Neural cell (in vitro differentiated cells): ENCODE data around the gene ATP13A3. TPM values are rescaled to one million over a fixed set of nuclear protein-coding genes. Genes with fewer than 3 reads are reported as not detected.

Experiments used
- H2AFZ ChIP-seq: fragments of 200-600, 300-800 bp; sonication (generic), shearing (Covaris generic); 2 replicates; pipeline ENCODE4 v1.6.0; 2014; ENCODE audit warnings: low read depth, mild to moderate bottlenecking, antibody characterized with exemption, low read length, moderate library complexity
- H3F3A ChIP-seq: fragments of 200-600 bp; shearing (Covaris generic); 2 replicates; pipeline ENCODE4 v1.6.1; 2016; ENCODE audit warnings: mild to moderate bottlenecking, moderate library complexity, mixed read lengths, antibody characterized with exemption, low read length; ENCODE audit not compliant: insufficient read depth, poor library complexity, severe bottlenecking
- H3K27ac ChIP-seq: fragments of 200-600, 300-800 bp; sonication (generic), shearing (Covaris generic); 2 replicates; pipeline ENCODE4 v1.5.1; 2014; ENCODE audit warnings: mild to moderate bottlenecking, low read length, moderate library complexity
- H3K27me3 ChIP-seq: fragments of 300-800, 200-600 bp; sonication (generic), shearing (Covaris generic); 2 replicates; pipeline ENCODE4 v1.6.0; 2014; ENCODE audit warnings: mild to moderate bottlenecking, low read depth, low read length, moderate library complexity; ENCODE audit not compliant: insufficient read depth
- H3K36me3 ChIP-seq: fragments of 300-800, 200-600 bp; sonication (generic), shearing (Covaris generic); 2 replicates; pipeline ENCODE4 v1.5.1; 2014; ENCODE audit warnings: mild to moderate bottlenecking, antibody characterized with exemption, low read length, moderate library complexity; ENCODE audit not compliant: insufficient read depth
- H3K4me2 ChIP-seq: fragments of 300-800, 200-600 bp; sonication (generic), shearing (Covaris generic); 2 replicates; pipeline ENCODE4 v1.6.0; 2014; ENCODE audit warnings: mild to moderate bottlenecking, low read length
- H3K4me3 ChIP-seq: fragments of 300-800, 200-600 bp; sonication (generic), shearing (Covaris generic); 2 replicates; pipeline ENCODE4 v1.5.1; 2014; ENCODE audit warnings: mild to moderate bottlenecking, low read length, moderate library complexity
- H3K79me2 ChIP-seq: fragments of 200-600 bp; shearing (Covaris generic); replicated peaks from 2 replicates; pipeline ENCODE4 v1.6.0; 2014; ENCODE audit warnings: mild to moderate bottlenecking, low read length, moderate library complexity; ENCODE audit not compliant: insufficient read depth
- H3K9ac ChIP-seq: fragments of 300-800, 200-600 bp; sonication (generic), shearing (Covaris generic); 2 replicates; pipeline ENCODE4 v1.6.1; 2016; ENCODE audit warnings: mild to moderate bottlenecking, low read length, mixed read lengths
- H3K9me2 ChIP-seq: fragments of 200-600 bp; shearing (Covaris generic); 2 replicates; pipeline ENCODE4 v1.6.1; 2016; ENCODE audit warnings: mild to moderate bottlenecking, low read length, mixed read lengths; ENCODE audit not compliant: insufficient read depth
- H3K9me3 ChIP-seq: fragments of 200-600, 300-800 bp; sonication (generic), shearing (Covaris generic); 2 replicates; pipeline ENCODE4 v1.6.1; 2016; ENCODE audit warnings: mild to moderate bottlenecking, mixed run types, low read length, moderate library complexity, mixed read lengths
- H4K20me1 ChIP-seq: fragments of 200-600 bp; shearing (Covaris generic); 2 replicates; pipeline ENCODE4 v1.6.1; 2016; ENCODE audit warnings: mild to moderate bottlenecking, mixed run types; ENCODE audit not compliant: insufficient read depth
- EP300 ChIP-seq: fragments of 450-650 bp; conservative IDR thresholded peaks from 2 replicates; pipeline ENCODE4 v1.6.1; 2014; ENCODE audit warnings: antibody characterized with exemption, mild to moderate bottlenecking, moderate library complexity; ENCODE audit not compliant: poor library complexity, severe bottlenecking
- EZH2 ChIP-seq: fragments of 200-600, 300-800 bp; shearing (Covaris generic), sonication (generic); IDR thresholded peaks from 2 replicates; pipeline ENCODE4 v1.6.1; 2014; ENCODE audit warnings: antibody characterized with exemption, low read length, borderline replicate concordance, mild to moderate bottlenecking; ENCODE audit not compliant: insufficient read depth, poor library complexity, severe bottlenecking
- MXI1 ChIP-seq: fragments of 450-650 bp; conservative IDR thresholded peaks from 2 replicates; pipeline ENCODE4 v1.6.1; 2014; ENCODE audit warnings: antibody characterized with exemption, mild to moderate bottlenecking; ENCODE audit not compliant: poor library complexity, severe bottlenecking
- POLR2AphosphoS5 ChIP-seq: IDR thresholded peaks from 2 replicates; pipeline ENCODE4 v1.6.1; 2012
- RAD21 ChIP-seq: fragments of 450-650 bp; conservative IDR thresholded peaks from 2 replicates; pipeline ENCODE4 v1.6.1; 2014; ENCODE audit warnings: antibody characterized with exemption, mild to moderate bottlenecking, moderate library complexity
- SMC3 ChIP-seq: fragments of 450-650 bp; conservative IDR thresholded peaks from 2 replicates; pipeline ENCODE4 v1.6.1; 2014; ENCODE audit warnings: antibody characterized with exemption, mild to moderate bottlenecking, moderate library complexity; ENCODE audit not compliant: poor library complexity
- TAF1 ChIP-seq: IDR thresholded peaks from 2 replicates; pipeline ENCODE4 v1.6.1; 2012; ENCODE audit warnings: low read depth
- polyA plus RNA-seq: library from polyadenylated mRNA; depleted of rRNA; stranded (reverse); fragments of >200 nt; gene quantifications from 2 replicates; pipeline ENCODE4 v1.2.3, GENCODE V29; 2014
- TF ChIP-seq, protein P1 (sequence below): IDR thresholded peaks from 2 replicates; pipeline ENCODE4 v1.6.1; 2012; ENCODE audit warnings: borderline replicate concordance
- TF ChIP-seq, protein P2 (sequence below): fragments of 450-650 bp; IDR thresholded peaks from 2 replicates; pipeline ENCODE4 v1.5.1; 2014; ENCODE audit warnings: antibody characterized with exemption, mild to moderate bottlenecking, moderate library complexity; ENCODE audit not compliant: poor library complexity, severe bottlenecking

Gene ATP13A3
- polyA plus RNA-seq, 1 donor from 2014 or later = 64.7 TPM

DNA sequence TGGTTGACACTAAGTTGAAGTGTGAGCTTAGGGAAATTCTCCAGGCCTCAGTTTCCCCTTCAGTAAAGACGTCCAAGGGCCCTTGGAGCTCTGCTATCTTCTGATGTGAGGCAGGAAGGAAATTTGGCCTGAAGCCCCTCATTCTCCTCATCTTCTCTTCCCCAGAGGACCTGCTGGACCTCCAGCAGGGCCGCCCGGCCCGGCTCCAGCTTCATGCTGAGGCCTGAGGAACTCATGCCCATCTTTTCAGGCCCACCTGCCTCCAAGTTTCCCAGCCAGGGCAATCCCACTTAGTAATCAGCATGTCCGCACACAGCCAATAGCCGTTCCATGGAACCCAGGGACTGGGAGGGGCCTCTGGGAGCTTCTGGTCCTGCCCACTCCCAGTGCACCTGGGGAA, 121.3 kb downstream of the ATP13A3 start:
- H3K36me3 ChIP-seq = no peaks in the 10 kb centered on the region
- H3K9ac ChIP-seq = no peak overlapping the region
- no peaks in the 10 kb centered on the region for H4K20me1 ChIP-seq
- H3K9me2 ChIP-seq = no peaks in the 10 kb centered on the region
- H3K9me3 ChIP-seq = no peaks in the 10 kb centered on the region
- no peaks in the 10 kb centered on the region for H3K27me3 ChIP-seq
- no peak overlapping the region for H2AFZ ChIP-seq
- H3K4me2 ChIP-seq = no peak overlapping the region
- no peak overlapping the region for H3K4me3 ChIP-seq
- H3K79me2 ChIP-seq = no peaks in the 10 kb centered on the region
- TF ChIP-seq, protein P1, sequence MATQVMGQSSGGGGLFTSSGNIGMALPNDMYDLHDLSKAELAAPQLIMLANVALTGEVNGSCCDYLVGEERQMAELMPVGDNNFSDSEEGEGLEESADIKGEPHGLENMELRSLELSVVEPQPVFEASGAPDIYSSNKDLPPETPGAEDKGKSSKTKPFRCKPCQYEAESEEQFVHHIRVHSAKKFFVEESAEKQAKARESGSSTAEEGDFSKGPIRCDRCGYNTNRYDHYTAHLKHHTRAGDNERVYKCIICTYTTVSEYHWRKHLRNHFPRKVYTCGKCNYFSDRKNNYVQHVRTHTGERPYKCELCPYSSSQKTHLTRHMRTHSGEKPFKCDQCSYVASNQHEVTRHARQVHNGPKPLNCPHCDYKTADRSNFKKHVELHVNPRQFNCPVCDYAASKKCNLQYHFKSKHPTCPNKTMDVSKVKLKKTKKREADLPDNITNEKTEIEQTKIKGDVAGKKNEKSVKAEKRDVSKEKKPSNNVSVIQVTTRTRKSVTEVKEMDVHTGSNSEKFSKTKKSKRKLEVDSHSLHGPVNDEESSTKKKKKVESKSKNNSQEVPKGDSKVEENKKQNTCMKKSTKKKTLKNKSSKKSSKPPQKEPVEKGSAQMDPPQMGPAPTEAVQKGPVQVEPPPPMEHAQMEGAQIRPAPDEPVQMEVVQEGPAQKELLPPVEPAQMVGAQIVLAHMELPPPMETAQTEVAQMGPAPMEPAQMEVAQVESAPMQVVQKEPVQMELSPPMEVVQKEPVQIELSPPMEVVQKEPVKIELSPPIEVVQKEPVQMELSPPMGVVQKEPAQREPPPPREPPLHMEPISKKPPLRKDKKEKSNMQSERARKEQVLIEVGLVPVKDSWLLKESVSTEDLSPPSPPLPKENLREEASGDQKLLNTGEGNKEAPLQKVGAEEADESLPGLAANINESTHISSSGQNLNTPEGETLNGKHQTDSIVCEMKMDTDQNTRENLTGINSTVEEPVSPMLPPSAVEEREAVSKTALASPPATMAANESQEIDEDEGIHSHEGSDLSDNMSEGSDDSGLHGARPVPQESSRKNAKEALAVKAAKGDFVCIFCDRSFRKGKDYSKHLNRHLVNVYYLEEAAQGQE = no peak
- TF ChIP-seq EP300 (no peak), MXI1 (no peak), SMC3 (no peak), RAD21 (no peak), TAF1 (no peak), POLR2AphosphoS5 (no peak), EZH2 (no peak)
- TF ChIP-seq, protein P2, sequence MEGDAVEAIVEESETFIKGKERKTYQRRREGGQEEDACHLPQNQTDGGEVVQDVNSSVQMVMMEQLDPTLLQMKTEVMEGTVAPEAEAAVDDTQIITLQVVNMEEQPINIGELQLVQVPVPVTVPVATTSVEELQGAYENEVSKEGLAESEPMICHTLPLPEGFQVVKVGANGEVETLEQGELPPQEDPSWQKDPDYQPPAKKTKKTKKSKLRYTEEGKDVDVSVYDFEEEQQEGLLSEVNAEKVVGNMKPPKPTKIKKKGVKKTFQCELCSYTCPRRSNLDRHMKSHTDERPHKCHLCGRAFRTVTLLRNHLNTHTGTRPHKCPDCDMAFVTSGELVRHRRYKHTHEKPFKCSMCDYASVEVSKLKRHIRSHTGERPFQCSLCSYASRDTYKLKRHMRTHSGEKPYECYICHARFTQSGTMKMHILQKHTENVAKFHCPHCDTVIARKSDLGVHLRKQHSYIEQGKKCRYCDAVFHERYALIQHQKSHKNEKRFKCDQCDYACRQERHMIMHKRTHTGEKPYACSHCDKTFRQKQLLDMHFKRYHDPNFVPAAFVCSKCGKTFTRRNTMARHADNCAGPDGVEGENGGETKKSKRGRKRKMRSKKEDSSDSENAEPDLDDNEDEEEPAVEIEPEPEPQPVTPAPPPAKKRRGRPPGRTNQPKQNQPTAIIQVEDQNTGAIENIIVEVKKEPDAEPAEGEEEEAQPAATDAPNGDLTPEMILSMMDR = no peak
- H3K27ac ChIP-seq = no peak overlapping the region
- no peaks in the 10 kb centered on the region for H3F3A ChIP-seq

DNA sequence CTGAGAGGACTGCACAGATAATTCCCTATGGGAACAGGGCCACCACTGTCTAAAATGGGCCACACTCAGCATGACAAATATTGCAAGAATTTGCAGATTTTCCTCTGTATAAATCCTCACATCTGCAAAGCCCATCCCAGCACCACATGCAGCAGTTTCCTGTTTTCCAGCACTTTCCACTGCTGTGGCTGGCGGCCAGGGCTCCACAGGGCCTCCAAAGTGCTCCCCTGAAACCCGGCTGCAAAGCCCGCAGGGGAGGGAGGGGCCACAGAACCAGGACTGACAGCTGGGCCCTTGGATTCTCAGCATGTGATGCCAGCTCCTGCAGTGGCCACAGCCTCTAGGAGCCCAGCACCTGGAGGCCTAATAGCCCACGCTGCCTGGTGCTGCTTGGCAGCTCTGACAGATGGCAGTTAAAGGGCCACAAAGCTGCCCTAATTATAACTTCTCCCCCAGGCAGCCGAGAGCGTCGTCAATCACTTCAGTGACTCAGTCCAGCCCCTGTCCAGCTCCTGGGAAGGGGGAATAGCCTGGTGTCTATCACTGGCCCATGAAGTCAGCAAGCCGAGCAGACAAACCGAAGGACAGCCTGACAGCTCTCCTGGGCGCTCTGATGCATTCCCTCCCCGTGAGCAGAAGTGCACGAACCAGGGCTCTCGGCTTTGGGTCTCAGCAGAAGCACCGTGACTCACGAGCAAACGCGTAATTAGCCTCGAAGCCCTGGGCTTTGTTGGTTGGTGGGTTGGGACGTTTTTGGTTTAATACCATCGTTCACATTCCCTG, 122.0 kb downstream of the ATP13A3 start:
- Histone ChIP-seq H3F3A (no peaks in the 10 kb centered on the region), H3K9ac (no peak overlapping the region), H3K27ac (no peak overlapping the region), H3K27me3 (no peaks in the 10 kb centered on the region), H4K20me1 (no peaks in the 10 kb centered on the region), H3K4me2 (no peak overlapping the region), H3K36me3 (no peaks in the 10 kb centered on the region), H3K79me2 (no peaks in the 10 kb centered on the region), H2AFZ (no peak overlapping the region), H3K9me2 (no peaks in the 10 kb centered on the region), H3K9me3 (no peaks in the 10 kb centered on the region), H3K4me3 (no peak overlapping the region)
- TF ChIP-seq POLR2AphosphoS5 = no peak
- TF ChIP-seq, protein P1 = no peak
- no peak for TF ChIP-seq RAD21
- TF ChIP-seq EZH2 = no peak
- TF ChIP-seq, protein P2 = no peak
